Caco-2 (cell line): Measurements from ENCODE around the gene RIPOR2. TPM values are rescaled to one million over a fixed set of nuclear protein-coding genes. Genes with fewer than 3 reads are reported as not detected.

Source experiments
- BruUV-seq: library from RNA; stranded (reverse); fragments of 400-500 nt; replicated peaks from 2 replicates; lab custom pipeline; 2021; lab: Mats Ljungman, UMichigan
- CTCF ChIA-PET: fragments of 300-600 bp; sonication (Branson Sonifier 250); formaldehyde crosslinking; loops from one replicate; lab custom pipeline; 2022; ENCODE audit warnings: antibody characterized with exemption; lab: Charles Lee
- POLR2A ChIA-PET: fragments of 300-600 bp; sonication (Branson Sonifier 250); formaldehyde crosslinking; loops from one replicate; lab custom pipeline; 2022; ENCODE audit warnings: antibody characterized with exemption; lab: Charles Lee
- DNase-seq, 2 experiments: peaks; one replicate each; pipeline versions ENCODE4 v3.0.0 to v3.0.0-alpha.2; 2020 to 2022
- H3K27me3 ChIP-seq: replicated peaks from 2 replicates; pipeline ENCODE4 v1.6.0; 2011; ENCODE audit warnings: low read length; ENCODE audit not compliant: control insufficient read depth, insufficient read depth
- H3K36me3 ChIP-seq: 2 replicates; pipeline ENCODE4 v1.5.1; 2011; ENCODE audit warnings: low read length; ENCODE audit not compliant: control insufficient read depth, insufficient read depth
- H3K4me1 ChIP-seq: fragments of 250-450 bp; sonication (Bioruptor Pico); 2 replicates; pipeline ENCODE4 v1.5.1; 2020; ENCODE audit warnings: mild to moderate bottlenecking
- H3K4me3 ChIP-seq: 2 replicates; pipeline ENCODE4 v1.5.1; 2011; ENCODE audit warnings: low read depth, mild to moderate bottlenecking, control low read depth, low read length
- H3K9me3 ChIP-seq: fragments of 250-450 bp; sonication (Bioruptor Pico); 2 replicates; pipeline ENCODE4 v1.5.1; 2020; ENCODE audit warnings: mild to moderate bottlenecking, moderate library complexity
- H3K27ac Mint-ChIP-seq: one replicate; pipeline ENCODE4 v1.8.0; 2022; ENCODE audit warnings: mixed read lengths; ENCODE audit not compliant: unreplicated experiment
- H3K27me3 Mint-ChIP-seq: one replicate; pipeline ENCODE4 v1.8.0; 2022; ENCODE audit warnings: mixed read lengths; ENCODE audit not compliant: insufficient read depth, unreplicated experiment
- H3K36me3 Mint-ChIP-seq: one replicate; pipeline ENCODE4 v1.8.0; 2022; ENCODE audit warnings: mild to moderate bottlenecking, mixed read lengths; ENCODE audit not compliant: insufficient read depth, unreplicated experiment
- H3K4me1 Mint-ChIP-seq: one replicate; pipeline ENCODE4 v1.8.0; 2022; ENCODE audit warnings: low read depth, mixed read lengths; ENCODE audit not compliant: unreplicated experiment
- H3K4me3 Mint-ChIP-seq: one replicate; pipeline ENCODE4 v1.8.0; 2022; ENCODE audit warnings: mild to moderate bottlenecking, moderate library complexity, mixed read lengths; ENCODE audit not compliant: unreplicated experiment
- H3K9me3 Mint-ChIP-seq: one replicate; pipeline ENCODE4 v1.8.0; 2022; ENCODE audit warnings: mixed read lengths; ENCODE audit not compliant: unreplicated experiment
- intact Hi-C: fragments of 100-400 bp; cut with micrococcal nuclease; formaldehyde crosslinking; loops from one replicate; pipeline ENCODE4 v1.10.0; 2022; ENCODE audit not compliant: unreplicated experiment
- total RNA-seq: library from RNA; stranded (reverse); gene quantifications from 2 replicates; pipeline ENCODE4 v1.2.3, GENCODE V29; 2022
- TF ChIP-seq, protein P1 (sequence below), 2 experiments: fragments of 200-600 bp in 1 of 2; IDR thresholded peaks; 1 replicate in 1 of 2; 2 replicates in 1 of 2; pipeline versions ENCODE4 v1.5.1 to v1.8.0; 2011 to 2022; ENCODE audit warnings: antibody characterized with exemption in 1 of 2, control low read depth in 1 of 2, inconsistent platforms in 1 of 2, low read depth in 1 of 2, low read length in 1 of 2, mild to moderate bottlenecking in 1 of 2, moderate library complexity in 1 of 2; ENCODE audit not compliant: insufficient read depth in 1 of 2, severe bottlenecking in 1 of 2, unreplicated experiment in 1 of 2

Gene RIPOR2
- total RNA-seq, 1 experiment from 2014 or later = 0.64 TPM

- BruUV-seq = no TSS peak
- H3K36me3 ChIP-seq = peaks cover 3% of the 10 kb centered on the region; the same call in 1 of the 2 replicates
- TF ChIP-seq, protein P1, sequence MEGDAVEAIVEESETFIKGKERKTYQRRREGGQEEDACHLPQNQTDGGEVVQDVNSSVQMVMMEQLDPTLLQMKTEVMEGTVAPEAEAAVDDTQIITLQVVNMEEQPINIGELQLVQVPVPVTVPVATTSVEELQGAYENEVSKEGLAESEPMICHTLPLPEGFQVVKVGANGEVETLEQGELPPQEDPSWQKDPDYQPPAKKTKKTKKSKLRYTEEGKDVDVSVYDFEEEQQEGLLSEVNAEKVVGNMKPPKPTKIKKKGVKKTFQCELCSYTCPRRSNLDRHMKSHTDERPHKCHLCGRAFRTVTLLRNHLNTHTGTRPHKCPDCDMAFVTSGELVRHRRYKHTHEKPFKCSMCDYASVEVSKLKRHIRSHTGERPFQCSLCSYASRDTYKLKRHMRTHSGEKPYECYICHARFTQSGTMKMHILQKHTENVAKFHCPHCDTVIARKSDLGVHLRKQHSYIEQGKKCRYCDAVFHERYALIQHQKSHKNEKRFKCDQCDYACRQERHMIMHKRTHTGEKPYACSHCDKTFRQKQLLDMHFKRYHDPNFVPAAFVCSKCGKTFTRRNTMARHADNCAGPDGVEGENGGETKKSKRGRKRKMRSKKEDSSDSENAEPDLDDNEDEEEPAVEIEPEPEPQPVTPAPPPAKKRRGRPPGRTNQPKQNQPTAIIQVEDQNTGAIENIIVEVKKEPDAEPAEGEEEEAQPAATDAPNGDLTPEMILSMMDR (IDR thresholded peaks at IDR 0.05; ENCODE audit: insufficient read depth in 1 of 2, low read depth in 1 of 2, low read length in 1 of 2, severe bottlenecking in 1 of 2, unreplicated experiment in 1 of 2) = no peak
- ChIA-PET CTCF (interaction anchor here (1.2 kb wide), 1 partner anchor 420 kb away, joined by 3 read pairs; no protein-coding TSS in a partner anchor), POLR2A (no interaction called here)
- H3K4me3 Mint-ChIP-seq = peak overlapping the region; percentile 42
- H3K4me1 Mint-ChIP-seq = peaks cover 19% of the 10 kb centered on the region
- H3K27me3 ChIP-seq = no peaks in the 10 kb centered on the region
- H3K27me3 Mint-ChIP-seq = no peaks in the 10 kb centered on the region
- H3K4me3 ChIP-seq = no peak overlapping the region
- DNase-seq = no peak
- H3K4me1 ChIP-seq = peaks cover 41% of the 10 kb centered on the region
- peaks cover 70% of the 10 kb centered on the region for H3K36me3 Mint-ChIP-seq
- H3K9me3 Mint-ChIP-seq = no peaks in the 10 kb centered on the region
- intact Hi-C loops = no loop called here
- H3K27ac Mint-ChIP-seq = peak overlapping the region; percentile 27
- H3K9me3 ChIP-seq = no peaks in the 10 kb centered on the region
Measured at GRCh38 chr6:24780206-24780605, 155.6 kb downstream of the RIPOR2 start.

GRCh38 chr6:24779416-24780016, 156.2 kb downstream of the RIPOR2 start:
- intact Hi-C loops = no loop called here
- peak in 1 of 2 experiments; percentile 33 for DNase-seq
- H3K4me1 Mint-ChIP-seq = peaks cover 19% of the 10 kb centered on the region
- ChIA-PET CTCF (interaction anchor here (0.7 to 1.2 kb wide), 2 partner anchors 284 to 420 kb away, joined by 3 read pairs; no protein-coding TSS in a partner anchor), POLR2A (interaction anchor here (0.7 kb wide), 1 partner anchor 45 kb away, joined by 3 read pairs; no protein-coding TSS in a partner anchor)
- no peaks in the 10 kb centered on the region for H3K9me3 ChIP-seq
- TF ChIP-seq, protein P1 (IDR thresholded peaks at IDR 0.05; ENCODE audit: insufficient read depth in 1 of 2, low read depth in 1 of 2, low read length in 1 of 2, severe bottlenecking in 1 of 2, unreplicated experiment in 1 of 2) = no peak
- peak overlapping the region; percentile 27 for H3K27ac Mint-ChIP-seq
- H3K4me3 Mint-ChIP-seq = peak overlapping the region; percentile 42
- peaks cover 41% of the 10 kb centered on the region for H3K4me1 ChIP-seq
- H3K27me3 Mint-ChIP-seq = no peaks in the 10 kb centered on the region
- no peaks in the 10 kb centered on the region for H3K9me3 Mint-ChIP-seq
- no peaks in the 10 kb centered on the region for H3K27me3 ChIP-seq
- no peak overlapping the region for H3K4me3 ChIP-seq
- no TSS peak for BruUV-seq
- H3K36me3 ChIP-seq = peaks cover 3% of the 10 kb centered on the region; the same call in 1 of the 2 replicates
- peaks cover 74% of the 10 kb centered on the region for H3K36me3 Mint-ChIP-seq

GRCh38 chr6:24778878-24779277, 156.9 kb downstream of the RIPOR2 start:
- ChIA-PET CTCF (interaction anchor here (0.7 to 1.2 kb wide), 2 partner anchors 283 to 419 kb away, joined by 3 read pairs; no protein-coding TSS in a partner anchor), POLR2A (interaction anchor here (0.7 kb wide), 1 partner anchor 46 kb away, joined by 3 read pairs; no protein-coding TSS in a partner anchor)
- TF ChIP-seq, protein P1 (IDR thresholded peaks at IDR 0.05; ENCODE audit: insufficient read depth in 1 of 2, low read depth in 1 of 2, low read length in 1 of 2, severe bottlenecking in 1 of 2, unreplicated experiment in 1 of 2) = no peak
- intact Hi-C loops = no loop called here
- Mint-ChIP-seq H3K4me1 (peaks cover 19% of the 10 kb centered on the region), H3K27me3 (no peaks in the 10 kb centered on the region), H3K4me3 (no peak overlapping the region), H3K27ac (no peak overlapping the region), H3K36me3 (peaks cover 69% of the 10 kb centered on the region), H3K9me3 (no peaks in the 10 kb centered on the region)
- BruUV-seq = no TSS peak
- DNase-seq = no peak
- peaks cover 41% of the 10 kb centered on the region for H3K4me1 ChIP-seq
- no peak overlapping the region for H3K4me3 ChIP-seq
- peaks cover 3% of the 10 kb centered on the region; the same call in 1 of the 2 replicates for H3K36me3 ChIP-seq
- no peaks in the 10 kb centered on the region for H3K27me3 ChIP-seq
- no peaks in the 10 kb centered on the region for H3K9me3 ChIP-seq
